Mesothelial cell of epicardium (in vitro differentiated cells): ENCODE results near the gene EVC. TPM values are rescaled to one million over a fixed set of nuclear protein-coding genes. Genes with fewer than 3 reads are reported as not detected.

Experiments
- DNase-seq, 2 experiments: peaks; one replicate each; pipeline ENCODE4 v3.0.0; 2021; ENCODE audit warnings: low spot score in 2 of 2; ENCODE audit not compliant: unreplicated experiment in 2 of 2
- H3K27ac Mint-ChIP-seq: 2 replicates; pipeline ENCODE4 v1.8.0; 2021; ENCODE audit warnings: mixed read lengths
- H3K27me3 Mint-ChIP-seq: 2 replicates; pipeline ENCODE4 v1.8.0; 2021; ENCODE audit warnings: low read depth, mixed read lengths
- H3K36me3 Mint-ChIP-seq: 2 replicates; pipeline ENCODE4 v1.8.0; 2021; ENCODE audit warnings: mixed read lengths
- H3K4me1 Mint-ChIP-seq: 2 replicates; pipeline ENCODE4 v1.8.0; 2021; ENCODE audit warnings: mixed read lengths
- H3K4me3 Mint-ChIP-seq: 2 replicates; pipeline ENCODE4 v1.8.0; 2021; ENCODE audit warnings: mild to moderate bottlenecking, moderate library complexity, mixed read lengths
- H3K9me3 Mint-ChIP-seq: 2 replicates; pipeline ENCODE4 v1.8.0; 2021; ENCODE audit warnings: mixed read lengths
- total RNA-seq: library from RNA; stranded (reverse); gene quantifications from 3 replicates; pipeline ENCODE4 v1.2.1, GENCODE V29; 2021
- TF ChIP-seq, protein P1 (sequence below): fragments of 200-600 bp; sonication (generic); IDR thresholded peaks from one replicate; pipeline ENCODE4 v1.5.0; 2021; ENCODE audit warnings: antibody characterized with exemption; ENCODE audit not compliant: unreplicated experiment

EVC gene
- total RNA-seq, 1 donor from 2014 or later, result 51.4 TPM

DNA sequence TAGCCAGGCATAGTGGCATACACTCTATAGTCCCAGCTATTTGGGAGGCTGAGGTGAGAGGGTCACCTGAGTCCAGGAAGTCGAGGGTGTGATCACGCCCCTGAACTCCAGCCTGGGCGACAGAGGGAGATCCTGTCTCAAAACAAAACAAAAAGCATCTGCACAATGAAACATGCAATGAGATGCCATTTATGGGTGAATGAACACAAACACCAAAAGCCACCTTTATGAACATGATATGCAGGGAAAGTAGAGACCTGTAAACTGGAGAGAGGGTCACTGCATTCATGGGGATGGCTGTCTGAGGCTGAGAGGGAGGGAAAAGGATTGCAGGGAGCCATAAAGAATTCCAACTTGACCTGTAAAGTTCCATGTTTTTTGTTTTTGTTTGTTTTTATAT, 70.7 kb downstream of the EVC start:
- DNase-seq, result no peak
- Mint-ChIP-seq H3K36me3 (peaks cover 35% of the 10 kb centered on the region), H3K9me3 (peaks cover 10% of the 10 kb centered on the region), H3K4me3 (no peak overlapping the region), H3K27me3 (no peaks in the 10 kb centered on the region), H3K27ac (no peak overlapping the region), H3K4me1 (no peaks in the 10 kb centered on the region)
- TF ChIP-seq, protein P1, sequence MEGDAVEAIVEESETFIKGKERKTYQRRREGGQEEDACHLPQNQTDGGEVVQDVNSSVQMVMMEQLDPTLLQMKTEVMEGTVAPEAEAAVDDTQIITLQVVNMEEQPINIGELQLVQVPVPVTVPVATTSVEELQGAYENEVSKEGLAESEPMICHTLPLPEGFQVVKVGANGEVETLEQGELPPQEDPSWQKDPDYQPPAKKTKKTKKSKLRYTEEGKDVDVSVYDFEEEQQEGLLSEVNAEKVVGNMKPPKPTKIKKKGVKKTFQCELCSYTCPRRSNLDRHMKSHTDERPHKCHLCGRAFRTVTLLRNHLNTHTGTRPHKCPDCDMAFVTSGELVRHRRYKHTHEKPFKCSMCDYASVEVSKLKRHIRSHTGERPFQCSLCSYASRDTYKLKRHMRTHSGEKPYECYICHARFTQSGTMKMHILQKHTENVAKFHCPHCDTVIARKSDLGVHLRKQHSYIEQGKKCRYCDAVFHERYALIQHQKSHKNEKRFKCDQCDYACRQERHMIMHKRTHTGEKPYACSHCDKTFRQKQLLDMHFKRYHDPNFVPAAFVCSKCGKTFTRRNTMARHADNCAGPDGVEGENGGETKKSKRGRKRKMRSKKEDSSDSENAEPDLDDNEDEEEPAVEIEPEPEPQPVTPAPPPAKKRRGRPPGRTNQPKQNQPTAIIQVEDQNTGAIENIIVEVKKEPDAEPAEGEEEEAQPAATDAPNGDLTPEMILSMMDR, result no peak

DNA sequence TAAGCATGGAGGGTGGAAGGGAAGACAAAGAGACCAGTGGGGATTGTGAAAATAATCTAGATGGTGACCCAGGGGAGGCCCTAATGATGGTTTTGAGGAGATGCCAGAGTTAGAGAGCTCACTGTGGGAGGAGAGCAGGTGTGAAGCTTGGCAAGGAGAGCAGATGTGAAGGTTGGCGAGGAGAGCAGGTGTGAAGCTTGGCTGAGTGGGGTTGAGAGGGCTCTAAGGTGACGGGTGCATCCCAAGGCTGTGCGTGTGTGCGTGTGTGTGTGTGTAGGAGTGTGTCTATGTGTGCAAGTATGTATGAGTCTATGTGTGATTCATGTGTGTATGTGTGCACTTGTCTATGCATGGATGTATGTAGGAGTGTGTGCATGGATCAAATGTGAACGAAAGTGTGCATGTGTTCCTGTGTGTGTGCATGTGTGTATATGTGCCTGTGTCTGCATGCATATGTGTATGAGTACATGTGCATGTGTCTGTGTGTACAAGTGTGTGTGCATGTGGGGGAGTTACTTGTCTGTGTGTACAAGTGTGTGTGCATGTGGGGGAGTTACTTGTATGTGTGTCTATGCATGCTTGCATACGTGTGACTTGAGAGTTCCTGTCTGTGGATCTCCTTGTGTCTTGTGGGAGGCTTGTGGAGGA, 72.0 kb downstream of the EVC start:
- DNase-seq, result peak in 1 of 2 experiments; percentile 17
- no peaks in the 10 kb centered on the region for H3K27me3 Mint-ChIP-seq
- peaks cover 37% of the 10 kb centered on the region for H3K36me3 Mint-ChIP-seq
- H3K4me3 Mint-ChIP-seq, result no peak overlapping the region
- no peak overlapping the region for H3K27ac Mint-ChIP-seq
- H3K9me3 Mint-ChIP-seq, result peaks cover 3% of the 10 kb centered on the region
- TF ChIP-seq, protein P1, result no peak
- no peaks in the 10 kb centered on the region for H3K4me1 Mint-ChIP-seq

DNA sequence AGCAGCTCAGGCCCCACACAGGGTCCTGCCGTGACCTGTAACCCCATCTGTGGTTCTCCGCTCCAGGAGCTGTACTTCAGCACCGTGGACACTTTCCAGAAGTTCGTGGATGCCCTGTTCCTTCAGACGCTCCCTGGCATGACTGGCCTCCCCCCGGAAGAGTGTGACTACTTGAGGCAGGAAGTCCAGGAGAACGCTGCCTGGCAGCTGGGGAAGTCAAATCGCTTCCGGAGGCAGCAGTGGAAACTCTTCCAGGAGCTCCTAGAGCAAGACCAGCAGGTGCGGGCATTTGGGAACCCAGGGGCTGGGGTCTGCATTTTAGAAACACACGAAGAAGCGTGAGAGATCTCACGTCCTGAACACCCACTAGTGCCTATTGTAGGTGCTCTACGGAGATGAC, 72.5 kb downstream of the EVC start:
- Mint-ChIP-seq H3K27me3 (no peaks in the 10 kb centered on the region), H3K4me3 (no peak overlapping the region), H3K27ac (no peak overlapping the region), H3K36me3 (peaks cover 42% of the 10 kb centered on the region), H3K4me1 (no peaks in the 10 kb centered on the region), H3K9me3 (peaks cover 3% of the 10 kb centered on the region)
- TF ChIP-seq, protein P1, result no peak
- DNase-seq, result peak in 1 of 2 experiments; percentile 24

DNA sequence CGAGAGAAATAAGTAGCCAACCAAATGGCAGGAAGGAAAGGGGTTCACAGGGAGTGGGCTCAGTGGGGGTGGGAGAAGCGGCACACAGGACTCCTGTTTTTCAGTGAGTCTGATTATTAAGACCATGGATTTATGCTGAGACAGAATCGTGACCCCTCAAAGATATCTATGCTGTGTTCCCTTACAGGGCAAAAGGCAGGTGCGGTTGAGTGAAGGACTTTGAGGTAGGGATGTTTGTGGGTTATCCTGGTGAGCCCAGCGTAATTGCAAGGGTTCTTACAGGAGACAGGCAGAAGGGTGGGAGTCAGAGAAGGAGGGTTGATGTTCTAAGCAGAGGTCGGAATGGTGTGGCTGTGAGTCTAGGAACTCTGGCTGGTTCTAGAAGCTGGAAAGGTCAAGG, 73.0 kb downstream of the EVC start:
- Mint-ChIP-seq H3K27ac (no peak overlapping the region), H3K9me3 (peaks cover 3% of the 10 kb centered on the region), H3K4me3 (no peak overlapping the region), H3K36me3 (peaks cover 45% of the 10 kb centered on the region), H3K27me3 (no peaks in the 10 kb centered on the region), H3K4me1 (no peaks in the 10 kb centered on the region)
- TF ChIP-seq, protein P1, result no peak
- DNase-seq, result no peak

DNA sequence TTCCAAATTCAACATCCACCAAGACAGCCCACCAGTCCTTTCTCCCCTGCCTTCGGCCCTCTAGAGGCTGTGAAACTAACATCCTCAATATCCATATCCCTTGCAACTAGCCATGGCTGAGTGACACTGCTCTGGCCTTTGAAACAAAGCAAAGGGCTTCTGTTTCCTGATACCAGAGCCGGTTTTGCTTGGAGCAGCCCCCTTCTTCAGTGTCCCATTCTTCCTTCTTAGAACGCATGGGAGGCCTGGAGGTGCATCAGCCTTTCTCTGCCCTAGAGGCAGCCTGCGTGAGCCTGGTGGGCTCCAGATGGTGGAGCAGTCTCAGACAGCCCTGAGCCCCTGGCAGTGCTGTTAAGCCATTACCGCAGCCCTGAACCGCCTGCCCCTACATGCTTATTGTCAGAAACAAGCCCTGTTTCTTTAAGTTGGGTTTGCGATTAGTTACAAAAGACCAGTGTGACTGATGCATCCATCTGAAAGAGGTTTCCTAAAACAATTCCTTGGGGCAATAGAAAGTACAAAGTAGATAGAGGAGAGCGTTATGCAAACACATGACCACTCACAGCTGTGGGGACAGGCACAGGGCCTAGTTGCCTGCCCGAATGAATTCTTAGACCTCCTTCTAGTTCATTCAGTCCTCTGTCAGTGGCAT, 74.1 kb downstream of the EVC start:
- no peaks in the 10 kb centered on the region for H3K27me3 Mint-ChIP-seq

More for the DNA sequence above, 74.1 kb downstream of the EVC start:
- Mint-ChIP-seq H3K4me3 (no peak overlapping the region), H3K27ac (no peak overlapping the region), H3K36me3 (peaks cover 48% of the 10 kb centered on the region), H3K4me1 (no peaks in the 10 kb centered on the region), H3K9me3 (peaks cover 3% of the 10 kb centered on the region)
- DNase-seq, result peak in 1 of 2 experiments; percentile 9
- TF ChIP-seq, protein P1, result no peak
